Activated CD8-positive, alpha-beta memory T cell treated with anti-CD3 and anti-CD28 coated beads for 48 hours (primary cell): ENCODE measurements around the gene PPM1L.
"Not testable (repeated sequence)": the region's sequence is repeated elsewhere in the genome, so short reads cannot be mapped to it uniquely, and the experiment has no call there.

Experiments used
- DNase-seq, 3 experiments: peaks; one replicate each; pipeline ENCODE4 v3.0.0-alpha.2; 2020; ENCODE audit warnings: low read depth in 2 of 3, low spot score in 2 of 3

The PPM1L gene

GRCh38 chr3:161026612-161027510, 270.8 kb downstream of the PPM1L start:
- no peak for DNase-seq

- DNase-seq: no peak
These were observed 272.6 kb downstream of the PPM1L start for GRCh38 chr3:161028555-161029153.

GRCh38 chr3:161031134-161031533, 275.1 kb downstream of the PPM1L start:
- no peak for DNase-seq

GRCh38 chr3:161034913-161035550, 279.0 kb downstream of the PPM1L start:
- not testable (repeated sequence) for DNase-seq

GRCh38 chr3:161035711-161036110, 279.7 kb downstream of the PPM1L start:
- no peak for DNase-seq

GRCh38 chr3:161038725-161039124, 282.7 kb downstream of the PPM1L start:
- no peak for DNase-seq

GRCh38 chr3:161042023-161042501, 286.0 kb downstream of the PPM1L start:
- no peak for DNase-seq

- DNase-seq: no peak
These were observed 287.5 kb downstream of the PPM1L start for GRCh38 chr3:161043336-161044035.

GRCh38 chr3:161049683-161050248, 293.7 kb downstream of the PPM1L start:
- DNase-seq: no peak

- DNase-seq: no peak
These were observed 294.9 kb downstream of the PPM1L start for GRCh38 chr3:161050935-161051334.

- DNase-seq: no peak
These were observed 295.8 kb downstream of the PPM1L start for GRCh38 chr3:161051856-161052255.

- DNase-seq: no peak
These were observed 299.0 kb downstream of the PPM1L start for GRCh38 chr3:161054860-161055604.

GRCh38 chr3:161064413-161064812, 308.4 kb downstream of the PPM1L start:
- DNase-seq: no peak

GRCh38 chr3:161066930-161067329, 310.9 kb downstream of the PPM1L start:
- no peak for DNase-seq

- DNase-seq: no peak
These were observed 311.3 kb downstream of the PPM1L start for GRCh38 chr3:161067335-161067734.

- DNase-seq: no peak
These were observed 313.6 kb downstream of the PPM1L start for GRCh38 chr3:161069511-161070251.

- DNase-seq: no peak
These were observed 314.4 kb downstream of the PPM1L start for GRCh38 chr3:161070252-161070930.

- DNase-seq: no peak
These were observed 315.1 kb downstream of the PPM1L start for GRCh38 chr3:161070980-161071663.
